Bronchus fibroblast of lung (primary cell): ENCODE results near the gene MAIP1. TPM values are rescaled to one million over a fixed set of nuclear protein-coding genes. Genes with fewer than 3 reads are reported as not detected.

Experiments
- total RNA-seq: library from RNA; depleted of rRNA; stranded (reverse); fragments of >200 nt; gene quantifications from 2 replicates; pipeline ENCODE4 v1.2.3, GENCODE V29; 2015

MAIP1 gene
- 26.2 and 31.8 TPM in 2 replicates for total RNA-seq

DNA sequence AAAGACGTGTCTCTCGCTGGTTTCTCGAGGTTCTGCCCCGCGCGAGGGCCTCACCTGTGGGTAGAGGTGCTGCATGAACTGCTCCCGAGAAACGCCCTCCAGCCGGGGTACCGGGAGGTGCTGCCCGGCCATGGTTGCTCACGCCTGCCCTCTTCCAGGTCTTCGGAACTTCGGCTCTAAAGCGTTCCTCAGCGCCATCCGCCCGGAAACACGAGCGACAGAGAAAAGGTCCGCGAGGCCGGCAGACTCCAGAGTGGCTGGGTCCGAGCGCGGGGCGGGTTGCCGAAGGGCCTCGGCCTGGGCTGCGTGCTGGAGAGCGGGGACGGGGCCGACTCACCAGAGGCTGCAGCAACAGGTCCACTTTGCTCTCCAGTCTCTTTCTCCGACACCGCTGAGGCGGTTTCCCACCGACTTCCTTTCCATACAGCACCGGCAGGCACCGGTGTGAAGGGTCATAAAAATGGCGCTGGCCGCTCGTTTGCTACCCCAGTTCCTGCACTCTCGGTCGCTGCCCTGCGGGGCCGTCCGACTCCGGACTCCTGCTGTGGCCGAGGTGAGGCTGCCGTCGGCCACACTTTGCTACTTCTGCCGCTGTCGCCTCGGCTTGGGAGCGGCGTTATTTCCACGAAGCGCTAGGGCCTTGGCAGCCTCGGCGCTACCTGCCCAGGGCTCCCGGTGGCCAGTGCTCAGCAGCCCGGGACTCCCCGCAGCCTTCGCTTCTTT is at the start of gene MAIP1, which contains the start of gene TYW5:
MAIP1 (plus strand) TSS at position 244 of the 723 bp plus-strand sequence; CDS start at position 461, 217 bp downstream.
TYW5 (minus strand) TSS at position 153 of the 723 bp plus-strand sequence; CDS start at position 132, 21 bp downstream.

GRCh38 chr2:199911052-199911876 is 44.1 kb upstream of the MAIP1 start, which contains the start of gene C2orf69:
Gene C2orf69, plus strand, starts transcription at chr2:199911293. Its CDS starts 146 bp downstream, at chr2:199911439.

Other genes starting within 250 kb of the MAIP1 start
- 0.30 and 1.2 TPM in 2 replicates for gene FTCDNL1, start 104.4 kb upstream of the MAIP1 start, total RNA-seq
- 9.8 and 10.1 TPM in 2 replicates for gene C2orf69, start 44.3 kb upstream of the MAIP1 start, total RNA-seq
- 3.7 and 4.2 TPM in 2 replicates for gene TYW5, start 91 bp upstream of the MAIP1 start, total RNA-seq